DOHH2 (cell line): ENCODE measurements around the gene FOXO4.

Source experiments
- EZH2phosphoT487 ChIP-seq: fragments of 200-600 bp; sonication (generic); IDR thresholded peaks from 2 replicates; pipeline ENCODE4 v1.6.1; 2017; ENCODE audit warnings: borderline replicate concordance, mild to moderate bottlenecking, antibody characterized with exemption, low read length, moderate library complexity, mixed read lengths
- TF ChIP-seq, protein P1 (sequence below): fragments of 200-600 bp; sonication (generic); IDR thresholded peaks from one replicate; pipeline ENCODE4 v1.5.1; 2014; ENCODE audit warnings: antibody characterized with exemption, mild to moderate bottlenecking, low read depth, low read length; ENCODE audit not compliant: poor library complexity, severe bottlenecking

DNA sequence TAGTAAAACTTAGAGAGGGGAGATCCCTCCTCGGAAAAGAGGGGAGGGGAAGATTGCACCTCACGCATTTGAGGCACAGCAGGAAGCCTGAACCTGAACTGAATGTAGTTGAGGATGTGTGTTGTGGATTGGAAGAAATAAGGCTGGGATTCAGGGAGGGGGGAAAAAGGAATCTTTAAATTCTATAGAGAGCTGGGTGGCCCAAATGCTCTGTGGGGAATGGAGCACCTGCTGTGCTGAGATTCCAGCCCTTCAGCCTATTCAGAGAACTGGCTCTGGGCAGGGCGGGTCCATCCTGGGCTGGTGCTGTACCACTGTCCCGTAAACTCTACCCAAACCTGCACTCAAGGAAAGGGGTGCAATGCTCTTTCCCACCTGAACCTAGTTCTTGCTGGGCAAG, 4.1 kb downstream of the FOXO4 start:
- TF ChIP-seq, protein P1, sequence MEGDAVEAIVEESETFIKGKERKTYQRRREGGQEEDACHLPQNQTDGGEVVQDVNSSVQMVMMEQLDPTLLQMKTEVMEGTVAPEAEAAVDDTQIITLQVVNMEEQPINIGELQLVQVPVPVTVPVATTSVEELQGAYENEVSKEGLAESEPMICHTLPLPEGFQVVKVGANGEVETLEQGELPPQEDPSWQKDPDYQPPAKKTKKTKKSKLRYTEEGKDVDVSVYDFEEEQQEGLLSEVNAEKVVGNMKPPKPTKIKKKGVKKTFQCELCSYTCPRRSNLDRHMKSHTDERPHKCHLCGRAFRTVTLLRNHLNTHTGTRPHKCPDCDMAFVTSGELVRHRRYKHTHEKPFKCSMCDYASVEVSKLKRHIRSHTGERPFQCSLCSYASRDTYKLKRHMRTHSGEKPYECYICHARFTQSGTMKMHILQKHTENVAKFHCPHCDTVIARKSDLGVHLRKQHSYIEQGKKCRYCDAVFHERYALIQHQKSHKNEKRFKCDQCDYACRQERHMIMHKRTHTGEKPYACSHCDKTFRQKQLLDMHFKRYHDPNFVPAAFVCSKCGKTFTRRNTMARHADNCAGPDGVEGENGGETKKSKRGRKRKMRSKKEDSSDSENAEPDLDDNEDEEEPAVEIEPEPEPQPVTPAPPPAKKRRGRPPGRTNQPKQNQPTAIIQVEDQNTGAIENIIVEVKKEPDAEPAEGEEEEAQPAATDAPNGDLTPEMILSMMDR = no peak
- TF ChIP-seq EZH2phosphoT487 = no peak
